GM21723 (cell line): Measurements from ENCODE around the gene COL5A1.
"Not testable (repeated sequence)": the region's sequence is repeated elsewhere in the genome, so short reads cannot be mapped to it uniquely, and the experiment has no call there.

Source experiments
- ATAC-seq: cut with Tn5 transposase; IDR thresholded peaks from one replicate; pipeline ENCODE4 v1.9.1; 2021; ENCODE audit warnings: mild to moderate bottlenecking, moderate library complexity; ENCODE audit not compliant: unreplicated experiment

The COL5A1 gene

DNA sequence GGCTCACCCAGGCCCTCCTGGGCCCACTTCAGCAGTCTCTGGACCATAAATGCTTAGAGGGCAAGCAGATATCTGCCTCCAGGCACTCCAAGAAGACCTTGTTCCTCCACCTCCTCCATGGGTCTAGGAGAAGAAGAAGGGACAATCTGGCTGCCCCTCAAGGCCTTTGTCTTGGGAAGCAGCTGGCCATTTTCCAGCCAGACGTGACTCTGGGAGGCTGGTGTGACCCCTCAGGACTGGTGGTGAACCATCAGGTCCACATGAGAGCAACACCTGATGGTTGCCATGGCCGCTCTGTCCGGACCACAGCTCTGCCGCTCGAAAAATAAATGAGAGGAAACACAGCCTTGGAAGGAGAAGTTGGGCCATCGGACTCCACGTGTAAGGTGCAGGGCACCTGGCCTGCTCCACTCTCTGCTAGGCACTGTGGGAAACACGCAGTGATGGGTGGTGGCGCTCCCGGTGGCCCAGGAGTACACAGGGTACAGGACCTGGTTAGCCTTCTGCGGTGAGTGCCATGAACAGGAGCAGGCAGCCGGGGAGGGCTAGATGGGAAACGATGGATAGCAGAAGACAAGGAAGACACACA is 3.0 kb upstream of the COL5A1 start:
- no peak for ATAC-seq

DNA sequence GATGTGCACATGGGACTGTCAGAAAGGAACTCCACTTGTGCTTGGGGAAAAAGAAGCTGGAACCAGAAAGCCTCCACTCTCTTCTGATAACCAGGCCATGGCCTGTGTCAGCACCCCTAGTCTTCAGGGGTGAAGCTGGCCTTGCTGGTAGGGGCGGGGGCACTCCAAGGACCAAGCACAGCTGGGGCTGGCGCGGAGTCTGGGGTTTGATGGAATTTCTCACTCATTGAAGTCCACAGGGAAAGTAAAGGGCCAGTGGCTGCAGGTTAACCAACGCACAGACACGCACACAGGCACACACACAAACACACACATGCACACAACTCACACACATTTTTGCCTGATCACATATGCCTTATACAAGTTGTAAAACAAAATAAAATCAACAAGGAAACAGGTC is 1.6 kb upstream of the COL5A1 start:
- ATAC-seq, result no peak

DNA sequence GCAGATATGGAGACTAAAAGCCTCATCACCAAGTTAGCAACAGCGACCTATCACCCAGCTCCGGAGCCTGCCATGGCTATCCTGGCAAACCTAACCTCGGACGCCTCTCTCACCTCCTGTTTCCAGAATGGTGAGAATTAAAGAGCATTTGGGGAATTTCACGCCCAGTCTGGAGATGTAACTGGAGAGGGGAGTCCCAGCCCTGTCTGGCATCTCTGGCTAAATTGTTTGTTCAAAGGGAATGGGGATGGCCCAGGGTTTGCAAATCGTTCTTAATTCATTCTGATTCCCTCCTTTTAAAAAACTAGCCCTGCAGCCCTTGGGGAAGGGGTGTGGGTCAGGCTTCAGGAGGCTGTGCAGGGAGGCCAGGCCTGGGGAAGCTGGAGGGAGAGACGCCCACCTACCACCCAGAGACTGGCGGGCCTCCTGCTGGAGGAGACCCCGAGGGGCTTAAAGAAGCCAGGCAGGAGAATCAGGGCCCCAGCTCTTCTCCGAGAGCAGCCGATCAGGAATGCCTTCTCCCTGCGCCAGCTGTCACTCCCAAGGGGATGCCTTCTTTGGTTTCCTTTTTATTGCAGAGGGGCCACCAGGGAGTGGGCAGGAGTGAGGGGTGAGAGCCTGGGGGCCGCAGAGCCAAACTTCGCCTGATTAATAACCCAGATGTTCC is 964 bp upstream of the COL5A1 start:
- ATAC-seq, result no peak

DNA sequence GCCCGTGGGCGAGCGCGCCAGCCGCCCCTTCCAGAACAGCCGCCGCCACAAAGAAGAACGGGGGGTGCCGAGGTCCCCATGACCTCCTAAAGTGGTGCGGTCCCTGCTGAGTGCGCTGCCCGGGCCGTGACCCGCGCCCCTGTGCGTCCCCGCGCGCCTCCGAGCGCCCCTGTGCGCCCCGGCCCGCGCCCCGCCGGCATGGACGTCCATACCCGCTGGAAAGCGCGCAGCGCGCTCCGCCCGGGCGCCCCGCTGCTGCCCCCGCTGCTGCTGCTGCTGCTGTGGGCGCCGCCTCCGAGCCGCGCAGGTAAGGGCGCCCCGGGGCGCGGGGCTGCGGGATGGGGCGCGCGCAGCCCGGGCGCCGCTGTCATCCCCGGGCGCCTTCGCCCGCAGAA is 384 bp downstream of the COL5A1 start:
- ATAC-seq, result no peak

DNA sequence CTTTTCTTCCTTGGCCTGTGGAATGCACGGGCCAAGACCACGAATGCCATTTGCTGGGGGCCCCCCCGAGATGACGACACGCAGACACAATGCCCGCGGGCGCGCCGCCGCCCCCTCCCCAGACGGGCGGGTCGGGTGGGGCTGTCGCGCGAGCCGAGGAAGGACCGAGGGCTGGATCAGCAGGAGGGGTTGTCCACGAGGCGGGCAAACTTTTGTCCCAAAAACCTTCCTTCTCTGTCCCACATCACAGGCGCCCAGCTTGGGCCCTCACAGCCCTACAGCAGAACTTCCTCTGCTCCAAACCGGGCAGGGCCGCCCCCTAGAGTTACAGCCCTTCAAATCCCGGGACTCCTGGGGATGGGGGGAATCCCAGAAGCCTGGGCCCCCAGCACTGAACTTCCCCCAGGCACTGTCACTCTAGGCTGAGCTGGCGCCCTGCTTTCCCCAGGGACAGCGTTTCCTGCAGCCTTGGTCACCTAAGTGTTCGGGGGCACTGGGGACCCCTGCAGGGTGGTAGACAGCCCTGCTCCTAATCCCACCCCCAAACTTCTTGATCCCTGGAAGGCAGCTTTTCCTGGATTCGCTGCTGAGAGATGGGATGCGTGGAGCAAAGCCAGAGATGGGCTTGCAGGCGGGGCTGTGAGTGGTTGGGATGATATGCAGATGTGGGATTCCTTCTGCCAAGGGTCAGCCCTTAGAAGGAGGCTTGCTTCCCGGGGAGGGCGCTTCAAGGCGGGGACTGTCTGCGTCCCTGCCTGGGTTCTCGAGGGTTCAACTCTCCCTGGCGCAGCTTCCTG is 980 bp downstream of the COL5A1 start:
- ATAC-seq, result no peak

GRCh38 chr9:134643222-134643671 is 1.6 kb downstream of the COL5A1 start:
- ATAC-seq, result no peak

DNA sequence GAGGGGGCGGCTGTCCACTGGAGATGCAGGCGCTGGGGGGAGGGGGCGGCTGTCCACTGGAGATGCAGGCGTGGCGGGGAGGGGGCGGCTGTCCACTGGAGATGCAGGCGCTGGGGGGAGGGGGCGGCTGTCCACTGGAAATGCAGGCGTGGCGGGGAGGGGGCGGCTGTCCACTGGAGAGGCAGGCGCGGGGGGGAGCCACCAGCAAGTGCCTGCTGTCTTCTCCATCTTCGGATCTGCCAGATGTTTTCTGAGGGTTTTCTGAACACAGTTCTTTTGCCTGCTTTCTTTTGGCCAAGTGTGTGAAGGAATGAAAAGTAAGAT is 2.8 kb downstream of the COL5A1 start:
- ATAC-seq, result not testable (repeated sequence)

GRCh38 chr9:134644725-134645606 is 3.4 kb downstream of the COL5A1 start:
- no peak for ATAC-seq

DNA sequence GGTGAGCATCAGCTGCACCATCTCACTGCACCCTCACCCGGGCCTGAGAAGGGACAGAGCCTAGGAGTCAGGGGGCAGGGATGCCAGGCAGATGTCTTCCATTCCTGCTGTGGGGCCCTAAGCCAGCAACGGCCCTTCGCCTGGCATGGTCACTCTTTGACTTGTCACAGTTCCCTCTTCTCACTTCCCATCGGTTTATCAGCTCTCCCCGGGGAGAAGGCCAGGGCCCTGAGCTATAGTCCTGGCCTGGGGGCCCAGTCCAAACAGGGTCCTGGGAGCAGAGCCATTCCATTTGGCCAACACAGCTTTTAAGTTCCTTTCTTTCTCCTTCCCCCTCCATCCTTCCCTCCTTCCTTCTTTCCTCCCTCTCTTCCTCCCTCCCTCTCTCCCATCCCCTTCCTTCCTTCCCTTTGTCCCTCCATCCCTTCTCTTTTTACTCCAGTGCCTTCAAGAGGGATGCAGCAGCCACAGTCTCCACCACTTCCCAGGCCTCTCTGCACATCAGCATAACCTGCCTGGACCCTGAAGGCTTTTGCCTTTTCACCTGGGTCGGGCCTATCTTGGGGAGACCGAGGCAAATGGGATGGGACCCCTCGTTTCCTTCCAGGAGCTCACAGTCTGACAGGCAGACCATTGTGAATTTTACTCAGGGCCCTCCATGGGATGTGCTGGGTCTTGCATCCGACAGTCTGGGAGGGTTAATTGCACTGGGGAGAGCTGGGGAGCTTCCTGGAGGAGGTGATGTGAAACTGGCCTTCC is 4.2 kb downstream of the COL5A1 start:
- no peak for ATAC-seq

DNA sequence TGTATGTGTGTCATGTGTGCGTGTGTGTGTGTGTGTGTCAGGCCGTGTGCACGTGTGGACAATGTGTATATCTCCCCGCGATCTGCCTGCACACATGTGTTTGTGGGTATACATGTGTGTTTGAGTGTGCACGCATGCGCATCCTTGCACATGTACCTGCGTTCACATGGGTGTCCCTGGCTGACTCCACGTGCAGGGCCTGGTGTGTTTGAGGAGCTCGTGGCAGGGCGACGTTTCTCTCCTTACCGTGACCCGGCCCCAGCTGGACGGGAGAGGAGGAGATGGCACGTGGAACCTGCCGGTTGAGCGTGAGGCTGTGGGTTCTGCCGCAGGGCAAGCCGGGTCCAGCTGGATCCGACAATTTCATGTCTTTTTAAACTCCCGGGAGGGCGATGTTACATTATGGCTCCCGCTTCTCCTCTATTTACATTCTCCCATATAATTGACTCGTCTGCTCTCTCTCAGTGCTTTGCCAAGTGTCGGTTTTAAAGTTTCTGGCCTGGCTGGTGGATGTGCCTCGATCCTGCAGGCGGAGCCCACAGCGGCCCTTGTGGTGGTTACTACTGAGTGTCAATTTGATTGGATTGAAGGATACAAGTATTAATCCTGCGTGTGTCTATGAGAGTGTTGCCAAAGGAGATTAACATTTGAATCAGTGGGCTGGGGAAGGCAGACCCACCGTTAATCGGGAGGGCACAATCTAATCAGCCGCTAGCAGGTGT is 5.9 kb downstream of the COL5A1 start:
- ATAC-seq, result no peak

GRCh38 chr9:134648701-134649530 is 7.3 kb downstream of the COL5A1 start:
- no peak for ATAC-seq

GRCh38 chr9:134650431-134651190 is 9.0 kb downstream of the COL5A1 start:
- no peak for ATAC-seq

- no peak for ATAC-seq
Measured at GRCh38 chr9:134651226-134651905, 9.8 kb downstream of the COL5A1 start.

DNA sequence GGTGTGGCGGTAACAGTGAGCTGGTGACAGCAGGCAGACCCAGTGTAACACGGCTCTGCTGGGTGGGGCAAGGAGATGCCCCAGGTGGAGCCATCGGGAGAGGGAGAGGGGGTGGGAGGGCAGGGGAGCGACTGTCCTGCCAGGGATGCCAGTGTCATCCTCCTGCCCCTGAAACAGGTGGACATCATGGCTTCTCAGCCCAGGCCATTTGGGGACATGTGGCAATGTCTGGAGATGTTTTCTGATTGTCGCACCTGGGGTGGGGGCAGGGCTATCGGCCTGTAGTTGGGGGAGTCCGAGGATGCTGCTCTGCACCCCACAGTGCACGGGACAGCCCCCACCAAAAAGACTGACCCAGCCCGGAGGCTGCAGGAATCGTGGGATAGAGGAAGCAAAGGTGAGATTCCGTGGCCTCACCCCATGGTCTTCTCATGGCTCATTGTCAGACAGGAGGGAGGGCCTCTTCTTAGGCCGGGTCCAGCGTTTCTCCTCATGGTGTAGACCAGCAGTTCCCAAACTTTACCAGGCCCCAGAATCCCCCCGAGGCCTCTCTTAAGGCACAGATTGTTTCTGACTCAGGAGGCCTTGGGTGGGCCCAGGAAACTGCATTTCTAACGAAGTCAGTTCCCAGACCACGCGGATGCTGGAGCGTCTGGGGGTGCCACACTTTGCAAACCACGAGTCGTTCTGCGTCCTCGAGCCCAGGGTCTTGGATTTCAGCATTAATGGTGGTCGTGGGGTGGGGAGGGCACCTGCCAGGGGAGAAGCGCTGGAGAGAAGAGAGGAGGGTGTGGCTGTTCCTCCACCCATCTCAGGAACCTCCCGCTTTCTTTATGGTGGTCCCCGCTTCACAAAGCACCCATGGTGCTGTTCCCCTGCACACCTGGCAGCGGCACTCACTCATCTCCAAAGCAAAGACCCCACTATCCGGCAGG is 11.0 kb downstream of the COL5A1 start:
- ATAC-seq, result no peak

DNA sequence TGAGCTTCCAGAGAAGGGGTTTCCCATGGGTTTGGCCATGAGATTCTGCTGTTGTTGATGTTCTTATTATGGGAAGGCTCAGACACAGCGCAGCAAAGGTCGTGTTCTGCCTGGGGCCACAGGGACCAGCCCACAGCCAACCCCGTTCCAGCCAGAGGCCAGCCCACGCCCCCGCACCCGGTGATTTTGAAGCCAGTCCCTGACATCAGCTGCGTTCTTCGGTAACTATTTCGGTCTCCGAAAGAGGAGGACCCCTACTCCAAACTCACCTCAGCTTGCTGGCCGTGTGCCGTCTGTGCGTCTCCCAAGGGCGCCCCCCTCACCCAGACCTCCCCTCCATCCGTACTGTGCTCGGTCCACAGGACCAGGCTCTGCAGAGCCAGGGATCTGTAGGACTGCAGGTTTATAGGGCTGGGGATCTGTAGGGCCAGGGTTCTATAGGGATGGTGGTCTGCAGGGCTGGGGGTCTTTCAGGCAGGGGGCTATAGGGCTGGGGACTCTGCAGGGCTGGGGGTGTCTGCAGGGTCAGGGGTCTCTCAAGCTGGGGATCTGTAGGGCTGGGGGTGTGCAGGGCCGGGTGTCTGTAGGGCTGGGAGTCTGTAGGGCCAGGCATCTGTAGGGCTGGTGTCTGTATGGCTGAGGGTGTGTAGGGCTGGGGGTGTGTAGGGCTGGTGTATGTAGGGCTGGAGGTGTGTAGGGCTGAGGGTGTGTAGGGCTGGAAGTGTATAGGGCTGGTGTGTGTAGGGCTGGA is 11.8 kb downstream of the COL5A1 start:
- ATAC-seq, result no peak

GRCh38 chr9:134655101-134655500 is 13.5 kb downstream of the COL5A1 start:
- ATAC-seq, result no peak
